OCI-LY1 (cell line): ENCODE data around the gene TCF23.
"Not testable (repeated sequence)": the region's sequence is repeated elsewhere in the genome, so short reads cannot be mapped to it uniquely, and the experiment has no call there.

Experiments used
- H2AFZ ChIP-seq: fragments of 200-600 bp; sonication (generic), shearing (Covaris generic); 2 replicates; pipeline ENCODE4 v1.6.0; 2014; ENCODE audit warnings: antibody characterized with exemption, mild to moderate bottlenecking, low read length
- H3F3A ChIP-seq: fragments of 200-600 bp; sonication (generic), shearing (Covaris generic); 2 replicates; pipeline ENCODE4 v1.6.0; 2014; ENCODE audit warnings: mild to moderate bottlenecking, antibody characterized with exemption, low read length, moderate library complexity; ENCODE audit not compliant: insufficient read depth
- H3K27ac ChIP-seq: fragments of 200-600 bp; sonication (generic); 2 replicates; pipeline ENCODE4 v1.5.1; 2014; ENCODE audit warnings: low read length, mixed run types, mild to moderate bottlenecking, low read depth; ENCODE audit not compliant: poor library complexity, severe bottlenecking
- H3K27me3 ChIP-seq: fragments of 200-600 bp; sonication (generic); 2 replicates; pipeline ENCODE4 v1.6.0; 2014; ENCODE audit warnings: antibody characterized with exemption, mild to moderate bottlenecking, low read length, moderate library complexity; ENCODE audit not compliant: insufficient read depth
- H3K36me3 ChIP-seq: fragments of 200-600 bp; sonication (generic); 2 replicates; pipeline ENCODE4 v1.6.1; 2014; ENCODE audit warnings: mild to moderate bottlenecking, antibody characterized with exemption, low read length, moderate library complexity, mixed read lengths; ENCODE audit not compliant: insufficient read depth
- H3K4me1 ChIP-seq: fragments of 200-600 bp; sonication (generic); 2 replicates; pipeline ENCODE4 v1.5.1; 2014; ENCODE audit warnings: mild to moderate bottlenecking, low read length, moderate library complexity; ENCODE audit not compliant: insufficient read depth, severe bottlenecking
- H3K4me2 ChIP-seq: fragments of 200-600 bp; sonication (generic), shearing (Covaris generic); 2 replicates; pipeline ENCODE4 v1.6.1; 2014; ENCODE audit warnings: low read length
- H3K4me3 ChIP-seq: fragments of 200-600 bp; sonication (generic); 2 replicates; pipeline ENCODE4 v1.5.1; 2014; ENCODE audit warnings: low read length, low read depth, mild to moderate bottlenecking, mixed read lengths; ENCODE audit not compliant: poor library complexity, severe bottlenecking
- H3K79me2 ChIP-seq: fragments of 200-600 bp; shearing (Covaris generic); 2 replicates; pipeline ENCODE4 v1.6.1; 2016; ENCODE audit warnings: mixed run types, low read length, mixed read lengths; ENCODE audit not compliant: insufficient read depth
- H3K9ac ChIP-seq: fragments of 200-600 bp; sonication (generic), shearing (Covaris generic); 2 replicates; pipeline ENCODE4 v1.6.1; 2014; ENCODE audit warnings: mild to moderate bottlenecking, low read length, mixed read lengths
- H3K9me2 ChIP-seq: fragments of 200-600 bp; sonication (generic), shearing (Covaris generic); 2 replicates; pipeline ENCODE4 v1.6.1; 2014; ENCODE audit warnings: low read depth, mild to moderate bottlenecking, low read length, mixed read lengths
- H3K9me3 ChIP-seq: fragments of 200-600 bp; shearing (Covaris generic); 2 replicates; pipeline ENCODE4 v1.6.1; 2014; ENCODE audit warnings: low read length, mixed read lengths
- H4K20me1 ChIP-seq: fragments of 200-600 bp; sonication (generic), shearing (Covaris generic); 2 replicates; pipeline ENCODE4 v1.6.0; 2016; ENCODE audit warnings: mild to moderate bottlenecking, low read length; ENCODE audit not compliant: insufficient read depth
- CTCF ChIP-seq: fragments of 200-600 bp; sonication (generic), shearing (Covaris generic); IDR thresholded peaks from 2 replicates; pipeline ENCODE4 v1.5.1; 2017; ENCODE audit warnings: mild to moderate bottlenecking, antibody characterized with exemption, low read length, moderate library complexity, mixed read lengths
- EZH2 ChIP-seq: fragments of 200-600 bp; sonication (generic), shearing (Covaris generic); IDR thresholded peaks from 2 replicates; pipeline ENCODE4 v1.8.0; 2017; ENCODE audit warnings: borderline replicate concordance, mixed run types, mild to moderate bottlenecking, antibody characterized with exemption, low read length, moderate library complexity, mixed read lengths

Gene TCF23

GRCh38 chr2:27117995-27118524, 30.7 kb upstream of the TCF23 start:
- Histone ChIP-seq H3K9ac (peak overlapping the region; percentile 47; the same call in 1 of the 2 replicates), H2AFZ (no peak overlapping the region), H3K27ac (no peak overlapping the region), H3K79me2 (no peaks in the 10 kb centered on the region), H3K4me1 (peaks cover 15% of the 10 kb centered on the region), H3K4me3 (peak overlapping the region; percentile 65), H3K9me3 (no peaks in the 10 kb centered on the region), H3K4me2 (peak overlapping the region; percentile 74), H3K27me3 (no peaks in the 10 kb centered on the region), H4K20me1 (no peaks in the 10 kb centered on the region), H3K36me3 (no peaks in the 10 kb centered on the region), H3K9me2 (no peaks in the 10 kb centered on the region), H3F3A (no peaks in the 10 kb centered on the region)
- no peak for TF ChIP-seq CTCF
- TF ChIP-seq EZH2, result no peak

- H3K79me2 ChIP-seq, result no peaks in the 10 kb centered on the region
- no peak for TF ChIP-seq CTCF
- no peak for TF ChIP-seq EZH2
- H4K20me1 ChIP-seq, result no peaks in the 10 kb centered on the region
- no peaks in the 10 kb centered on the region for H3K27me3 ChIP-seq
- H3K4me2 ChIP-seq, result peak within 1 kb of the TSS; percentile 74
- no peak within 1 kb of the TSS for H2AFZ ChIP-seq
- peak within 1 kb of the TSS; percentile 47; the same call in 1 of the 2 replicates for H3K9ac ChIP-seq
- H3K36me3 ChIP-seq, result no peaks in the 10 kb centered on the region
- H3K27ac ChIP-seq, result no peak within 1 kb of the TSS
- no peaks in the 10 kb centered on the region for H3K9me2 ChIP-seq
- H3F3A ChIP-seq, result no peaks in the 10 kb centered on the region
- peak within 1 kb of the TSS; percentile 65 for H3K4me3 ChIP-seq
- H3K4me1 ChIP-seq, result peaks cover 19% of the 10 kb centered on the region
- H3K9me3 ChIP-seq, result no peaks in the 10 kb centered on the region
These were observed 30.1 kb upstream of the TCF23 start, which contains the start of gene CGREF1 for GRCh38 chr2:27118525-27119329. Gene CGREF1, minus strand, starts transcription at chr2:27119128. Its CDS starts 14,762 bp downstream, at chr2:27104366.

GRCh38 chr2:27119330-27119670, 29.5 kb upstream of the TCF23 start:
- not testable (repeated sequence) for H3F3A ChIP-seq, H2AFZ ChIP-seq, H3K79me2 ChIP-seq, H4K20me1 ChIP-seq, H3K36me3 ChIP-seq, H3K27me3 ChIP-seq, H3K27ac ChIP-seq, H3K9me3 ChIP-seq, H3K9me2 ChIP-seq
- peaks cover 25% of the 10 kb centered on the region for H3K4me1 ChIP-seq
- H3K4me3 ChIP-seq, result peak overlapping the region; percentile 65
- peak overlapping the region; percentile 47; the same call in 1 of the 2 replicates for H3K9ac ChIP-seq
- peak overlapping the region; percentile 74 for H3K4me2 ChIP-seq
